ENCODE data around the gene TIPRL. TPM values are rescaled to one million over a fixed set of nuclear protein-coding genes. Genes with fewer than 3 reads are reported as not detected.

The TIPRL gene
- total and polyA plus RNA-seq, 2 of the 8 experiments (the other 6 are each of a cell fraction or from before 2014, with no cell fraction given): 8.1 to 27.4 TPM

DNA sequence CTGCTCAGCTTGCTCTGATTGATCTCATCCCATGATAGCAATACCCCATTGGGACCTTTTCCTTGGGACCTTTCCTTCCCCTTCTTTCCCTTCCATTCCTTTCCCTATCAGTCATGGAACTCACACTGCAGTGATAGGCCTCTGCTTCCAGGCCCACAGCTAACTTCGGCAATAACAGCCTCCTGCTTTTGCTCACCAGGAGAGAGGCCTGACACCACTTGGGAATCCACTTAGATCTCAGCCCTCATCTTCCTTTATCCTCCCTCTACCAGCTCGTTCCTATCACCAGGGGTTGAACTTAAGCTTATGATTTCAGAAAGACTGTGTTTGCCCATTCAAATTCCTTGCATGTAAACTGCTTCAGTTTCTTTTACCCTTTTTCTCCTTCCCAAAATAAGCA lies 11.0 kb upstream of the TIPRL start:
- CTCF ChIA-PET (ENCODE audit: partially characterized antibody): interaction anchor here (0.6 to 2.1 kb wide), 5 partner anchors 23 to 196 kb away, joined by 3 to 10 read pairs (median 7); no protein-coding TSS in a partner anchor
- TF ChIP-seq RNF2 (IDR thresholded peaks at IDR 0.05; ENCODE audit: borderline replicate concordance, low read depth, low read length, missing control alignments, poor library complexity, severe bottlenecking): no peak
- no peak for TF ChIP-seq KDM5A (IDR thresholded peaks at IDR 0.05; ENCODE audit: low read length)
- no peak for TF ChIP-seq SRF (IDR thresholded peaks at IDR 0.05; ENCODE audit: low read depth, low read length)
- no peak for TF ChIP-seq SIRT6 (IDR thresholded peaks at IDR 0.05; ENCODE audit: low read length)
- TF ChIP-seq KDM4A (IDR thresholded peaks at IDR 0.05; ENCODE audit: low read depth, low read length, severe bottlenecking): no peak
- no peak for TF ChIP-seq NRF1 (IDR thresholded peaks at IDR 0.05; ENCODE audit: low read depth, low read length)
- TF ChIP-seq EGR1 (IDR thresholded peaks at IDR 0.05; ENCODE audit: borderline replicate concordance, low read depth, low read length): no peak
- TF ChIP-seq SIN3A (conservative IDR thresholded peaks at IDR 0.05 in 1 of 2, IDR thresholded peaks at IDR 0.05 in 1 of 2; ENCODE audit: low read depth in 1 of 2, low read length in 2 of 2): no peak
- no peak for TF ChIP-seq EP300 (IDR thresholded peaks at IDR 0.05; ENCODE audit: borderline replicate concordance in 1 of 2, low read depth in 2 of 2, low read length in 2 of 2)
- TF ChIP-seq TEAD4 (IDR thresholded peaks at IDR 0.05; ENCODE audit: low read depth, low read length): no peak
- TF ChIP-seq SP4 (IDR thresholded peaks at IDR 0.05; ENCODE audit: low read length): no peak
- TF ChIP-seq HDAC6 (IDR thresholded peaks at IDR 0.05; ENCODE audit: low read depth, low read length): no peak
- no peak for TF ChIP-seq NANOG (IDR thresholded peaks at IDR 0.05; ENCODE audit: insufficient read depth, low read depth, low read length, poor library complexity, severe bottlenecking)
- no peak for TF ChIP-seq RBBP5 (IDR thresholded peaks at IDR 0.05; ENCODE audit: borderline replicate concordance, low read depth, low read length)

More for the DNA sequence above, 11.0 kb upstream of the TIPRL start:
- H3K9me3 ChIP-seq (ENCODE audit: insufficient read depth in 2 of 2, low read depth in 1 of 2, low read length in 1 of 2): no peaks in the 10 kb centered on the region
- H3K4me1 ChIP-seq (replicated peaks in 1 of 4; ENCODE audit: control insufficient read depth in 3 of 4, insufficient read depth in 4 of 4, low read length in 3 of 4): no peaks in the 10 kb centered on the region
- no peak overlapping the region for H3K27ac ChIP-seq (ENCODE audit: low read depth, low read length)
- no peaks in the 10 kb centered on the region for H3K27me3 ChIP-seq (replicated peaks in 1 of 4; ENCODE audit: control insufficient read depth in 3 of 4, extremely low read depth in 1 of 4, insufficient read depth in 3 of 4, low read length in 3 of 4)
- no peak overlapping the region for H3K9ac ChIP-seq (replicated peaks in 1 of 4; ENCODE audit: extremely low read depth in 1 of 4, low read depth in 3 of 4, low read length in 3 of 4)
- H2BK120ac ChIP-seq (replicated peaks; ENCODE audit: low read depth, low read length): no peak overlapping the region
- no peak overlapping the region for H2BK20ac ChIP-seq (ENCODE audit: low read length)
- H2AFZ ChIP-seq (ENCODE audit: low read length): 0 out of 2 replicates have a peak overlapping the region, but pooled peaks have one; percentile 41
- H4K5ac ChIP-seq (ENCODE audit: insufficient read length, low read depth, low read length): no peak overlapping the region
- H3K23ac ChIP-seq (ENCODE audit: insufficient read length): no peak overlapping the region
- no peaks in the 10 kb centered on the region for H4K20me1 ChIP-seq (replicated peaks in 1 of 2; ENCODE audit: control insufficient read depth in 1 of 2, insufficient read depth in 2 of 2, low read length in 2 of 2)
- no peak overlapping the region for H3K4ac ChIP-seq (replicated peaks; ENCODE audit: insufficient read length, low read depth, low read length)
- WGBS, 2 experiments (ENCODE audit: extremely low coverage in 1 of 2, insufficient coverage in 1 of 2, insufficient read length in 1 of 2, insufficient replicate concordance in 2 of 2, low coverage in 1 of 2, low lambda C conversion rate in 2 of 2, missing lambda C conversion rate in 1 of 2): 95% methylated on average over 2 of the region's 2 CpGs; no CpG with 5 or more reads in 1 of the 2 experiments
- no peak overlapping the region for H3K56ac ChIP-seq (replicated peaks; ENCODE audit: insufficient read length, low read depth, low read length)
- no peaks in the 10 kb centered on the region for H3K36me3 ChIP-seq (ENCODE audit: control insufficient read depth in 2 of 4, insufficient read depth in 4 of 4, low read length in 3 of 4)
- H3K14ac ChIP-seq (ENCODE audit: insufficient read length): no peak overlapping the region
- no peak overlapping the region for H3K4me2 ChIP-seq (ENCODE audit: insufficient read depth in 1 of 2, low read depth in 2 of 2, low read length in 2 of 2)
- H2BK5ac ChIP-seq (ENCODE audit: low read depth, low read length): no peak overlapping the region
- no peaks in the 10 kb centered on the region for H3K79me2 ChIP-seq (ENCODE audit: control insufficient read depth in 1 of 2, insufficient read depth in 2 of 2, low read length in 2 of 2)
- H4K8ac ChIP-seq (ENCODE audit: extremely low read depth, insufficient read depth, low read length): no peak overlapping the region
- no peak for FAIRE-seq
- H4K91ac ChIP-seq (replicated peaks; ENCODE audit: insufficient read length, low read length): no peak overlapping the region
- H2AK5ac ChIP-seq (ENCODE audit: low read depth, low read length): no peak overlapping the region
- H2BK15ac ChIP-seq (ENCODE audit: low read length): no peak overlapping the region
- POLR2A ChIA-PET (ENCODE audit: partially characterized antibody): no interaction called here
- no peaks in the 10 kb centered on the region for H3K23me2 ChIP-seq (ENCODE audit: low read depth, low read length)
- H2BK12ac ChIP-seq (ENCODE audit: low read depth, low read length): no peak overlapping the region
- no peak for DNase-seq (ENCODE audit: low read depth in 1 of 2, low spot score in 2 of 2)
- H3K79me1 ChIP-seq (ENCODE audit: low read depth, low read length): no peaks in the 10 kb centered on the region
- H3K18ac ChIP-seq (ENCODE audit: extremely low read depth, low read length): no peak overlapping the region
- no peak overlapping the region for H3K4me3 ChIP-seq (ENCODE audit: extremely low read depth in 1 of 4, insufficient read depth in 2 of 4, low read depth in 3 of 4, low read length in 4 of 4)
